ENCODE results near the gene EFHC1.

Gene EFHC1

DNA sequence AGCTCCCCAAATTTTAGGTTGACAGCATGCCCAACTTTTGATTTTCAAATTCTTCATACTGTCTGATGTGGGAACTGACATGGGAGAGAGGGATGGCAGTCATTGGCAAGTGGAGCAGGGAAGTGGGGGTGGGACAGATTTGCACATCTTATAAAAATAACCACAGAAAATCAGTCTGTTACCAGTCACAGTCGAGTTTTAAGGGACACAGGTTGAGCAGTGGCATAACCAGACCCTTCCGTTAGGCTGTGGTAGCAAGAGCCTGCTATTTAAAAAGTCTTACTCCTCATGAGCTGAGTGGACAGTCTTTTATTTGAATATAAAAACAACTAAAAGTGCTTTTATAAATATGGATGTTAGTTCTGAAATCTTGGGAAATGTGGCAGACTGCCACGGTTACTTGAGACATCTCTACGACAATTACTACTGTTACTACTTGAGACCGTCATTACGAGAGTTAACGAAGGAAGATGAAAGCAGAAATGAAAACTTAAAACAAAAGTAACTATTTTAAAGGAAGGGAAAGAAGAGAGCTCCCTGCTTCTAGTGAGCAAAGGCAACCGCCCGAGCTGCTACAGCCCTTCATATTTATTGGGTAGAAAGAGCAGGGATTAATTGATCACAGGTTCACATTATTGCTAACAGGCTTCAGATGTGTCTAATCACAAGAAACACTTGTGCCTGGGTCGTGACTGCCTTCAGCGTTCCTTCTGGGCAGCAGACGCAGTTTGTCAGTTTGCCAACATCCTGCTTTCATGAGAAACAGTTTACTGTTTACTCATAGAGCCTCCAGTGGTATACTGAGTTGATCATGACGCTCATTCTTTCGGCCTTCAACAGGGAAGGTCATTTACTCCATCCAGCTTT, 71.3 kb downstream of the EFHC1 start:
- in situ Hi-C loops (cut with HindIII; ENCODE audit: low sequenced_read_pairs) = no loop called here
- no peak for DNase-seq (ENCODE audit: low read depth, low spot score)
- TF ChIP-seq, protein P1, sequence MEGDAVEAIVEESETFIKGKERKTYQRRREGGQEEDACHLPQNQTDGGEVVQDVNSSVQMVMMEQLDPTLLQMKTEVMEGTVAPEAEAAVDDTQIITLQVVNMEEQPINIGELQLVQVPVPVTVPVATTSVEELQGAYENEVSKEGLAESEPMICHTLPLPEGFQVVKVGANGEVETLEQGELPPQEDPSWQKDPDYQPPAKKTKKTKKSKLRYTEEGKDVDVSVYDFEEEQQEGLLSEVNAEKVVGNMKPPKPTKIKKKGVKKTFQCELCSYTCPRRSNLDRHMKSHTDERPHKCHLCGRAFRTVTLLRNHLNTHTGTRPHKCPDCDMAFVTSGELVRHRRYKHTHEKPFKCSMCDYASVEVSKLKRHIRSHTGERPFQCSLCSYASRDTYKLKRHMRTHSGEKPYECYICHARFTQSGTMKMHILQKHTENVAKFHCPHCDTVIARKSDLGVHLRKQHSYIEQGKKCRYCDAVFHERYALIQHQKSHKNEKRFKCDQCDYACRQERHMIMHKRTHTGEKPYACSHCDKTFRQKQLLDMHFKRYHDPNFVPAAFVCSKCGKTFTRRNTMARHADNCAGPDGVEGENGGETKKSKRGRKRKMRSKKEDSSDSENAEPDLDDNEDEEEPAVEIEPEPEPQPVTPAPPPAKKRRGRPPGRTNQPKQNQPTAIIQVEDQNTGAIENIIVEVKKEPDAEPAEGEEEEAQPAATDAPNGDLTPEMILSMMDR (IDR thresholded peaks at IDR 0.05; ENCODE audit: low read depth, low read length) = no peak

DNA sequence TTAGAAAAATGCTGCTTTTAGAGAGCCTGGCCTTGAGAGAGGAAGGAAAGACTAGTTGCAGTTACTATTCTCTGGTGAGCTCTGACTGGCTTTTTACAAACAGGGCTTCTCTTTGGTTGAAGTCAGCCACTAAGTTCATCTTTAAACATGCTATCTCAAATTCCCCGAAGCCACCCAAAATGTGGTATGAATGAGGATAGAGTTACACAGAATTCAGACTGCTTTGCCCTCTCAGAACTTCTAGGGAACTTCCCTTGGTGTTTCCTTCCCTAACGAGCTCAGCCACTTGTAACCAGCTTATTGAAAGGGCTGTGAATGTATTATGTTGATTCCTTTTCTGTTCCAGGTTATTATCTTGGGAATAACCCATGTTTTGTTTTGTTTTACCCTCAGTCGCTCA, 73.5 kb downstream of the EFHC1 start:
- TF ChIP-seq, protein P1 (IDR thresholded peaks at IDR 0.05; ENCODE audit: low read depth, low read length) = no peak
- DNase-seq (ENCODE audit: low read depth, low spot score) = no peak
- H3K4me3 ChIP-seq (ENCODE audit: low read depth, low read length) = no peak overlapping the region
- in situ Hi-C loops (cut with HindIII; ENCODE audit: low sequenced_read_pairs) = no loop called here

More for the DNA sequence above, 71.3 kb downstream of the EFHC1 start:
- no peak overlapping the region for H3K4me3 ChIP-seq (ENCODE audit: low read depth, low read length)

DNA sequence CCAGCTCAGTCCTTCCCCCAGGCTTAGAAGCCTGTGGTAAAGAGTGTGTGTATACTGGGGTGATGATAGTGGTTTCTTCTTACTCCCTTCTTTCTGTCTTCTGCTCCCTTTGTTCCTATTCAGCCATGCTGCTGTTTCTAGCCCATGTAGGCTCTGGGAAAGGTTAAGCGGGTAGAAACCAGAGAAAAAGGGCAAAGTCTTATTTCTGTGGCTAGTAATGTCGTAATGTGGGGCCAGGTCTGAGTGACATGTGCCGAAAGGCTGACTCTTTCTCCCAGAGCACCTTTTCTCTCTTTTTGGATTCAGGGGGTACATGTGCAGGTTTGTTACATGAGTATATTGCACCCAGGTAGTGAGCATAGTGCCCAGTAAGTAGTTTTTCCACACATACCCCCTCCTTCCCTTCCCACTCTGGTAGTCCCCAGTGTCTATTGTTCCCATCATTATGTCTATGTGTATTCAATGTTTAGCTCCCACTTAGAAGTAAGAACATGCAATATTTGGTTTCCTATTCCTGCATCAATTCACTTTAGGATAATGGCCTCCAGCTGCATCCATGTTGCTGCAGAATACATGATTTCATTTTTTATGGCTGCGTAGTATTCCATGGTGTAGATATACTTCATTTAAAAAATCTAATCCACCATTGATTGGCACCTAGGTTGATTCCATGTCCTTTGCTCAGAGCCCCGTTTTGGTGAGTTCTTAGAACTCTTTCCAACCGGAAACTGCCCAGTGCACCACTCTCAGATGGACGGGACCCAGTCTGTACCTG, 74.3 kb downstream of the EFHC1 start:
- no peak for DNase-seq (ENCODE audit: low read depth, low spot score)
- in situ Hi-C loops (cut with HindIII; ENCODE audit: low sequenced_read_pairs) = no loop called here
- H3K4me3 ChIP-seq (ENCODE audit: low read depth, low read length) = no peak overlapping the region
- TF ChIP-seq, protein P1 (IDR thresholded peaks at IDR 0.05; ENCODE audit: low read depth, low read length) = no peak

DNA sequence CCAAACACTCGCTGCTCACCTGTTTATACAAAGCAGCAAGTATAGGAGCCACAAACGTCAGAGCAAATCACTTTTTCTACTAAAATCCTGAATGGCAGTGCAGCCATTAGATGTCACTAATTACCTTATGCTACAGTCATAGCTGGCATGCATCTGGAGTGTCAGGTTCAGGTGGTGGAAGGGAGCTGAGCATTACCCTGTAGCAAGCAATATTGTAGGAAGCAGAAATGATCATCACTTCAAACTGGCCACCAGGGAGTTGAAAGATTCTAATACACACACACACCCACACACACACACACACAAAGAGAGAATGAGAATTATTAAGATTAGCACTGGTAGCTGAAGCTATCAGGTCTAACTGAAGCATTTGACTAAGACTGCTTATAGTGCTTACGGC, 75.8 kb downstream of the EFHC1 start:
- DNase-seq (ENCODE audit: low read depth, low spot score) = no peak
- no peak overlapping the region for H3K4me3 ChIP-seq (ENCODE audit: low read depth, low read length)
- in situ Hi-C loops (cut with HindIII; ENCODE audit: low sequenced_read_pairs) = no loop called here
- TF ChIP-seq, protein P1 (IDR thresholded peaks at IDR 0.05; ENCODE audit: low read depth, low read length) = no peak

DNA sequence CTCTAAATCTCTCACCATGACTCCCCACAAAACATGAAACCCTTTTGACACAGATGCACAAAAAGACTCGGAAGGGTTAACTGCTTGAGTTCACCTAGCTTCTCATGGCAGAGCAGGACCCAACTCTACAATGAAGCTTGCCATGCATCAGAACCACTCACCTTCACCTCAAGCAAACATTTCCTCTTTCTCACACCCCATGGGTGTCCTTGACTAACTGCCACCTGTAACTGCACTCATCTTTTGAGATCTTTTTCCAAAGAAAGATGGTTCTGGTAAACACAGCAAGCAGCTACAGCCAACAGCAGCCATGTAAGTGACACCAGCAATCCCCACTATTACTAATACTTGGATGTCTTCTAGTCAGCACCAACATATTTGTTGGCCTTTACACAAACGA, 76.5 kb downstream of the EFHC1 start:
- in situ Hi-C loops (cut with HindIII; ENCODE audit: low sequenced_read_pairs) = no loop called here
- no peak for DNase-seq (ENCODE audit: low read depth, low spot score)

More for the DNA sequence above, 76.5 kb downstream of the EFHC1 start:
- H3K4me3 ChIP-seq (ENCODE audit: low read depth, low read length) = no peak overlapping the region
- TF ChIP-seq, protein P1 (IDR thresholded peaks at IDR 0.05; ENCODE audit: low read depth, low read length) = no peak

Measured in astrocyte of the spinal cord (primary cell).